GM21619 (cell line): Measurements from ENCODE around the gene DLGAP1.
"Not testable (repeated sequence)": the region's sequence is repeated elsewhere in the genome, so short reads cannot be mapped to it uniquely, and the experiment has no call there.

Experiments
- ATAC-seq: cut with Tn5 transposase; IDR thresholded peaks from one replicate; pipeline ENCODE4 v1.9.1; 2021; ENCODE audit not compliant: unreplicated experiment

The DLGAP1 gene

DNA sequence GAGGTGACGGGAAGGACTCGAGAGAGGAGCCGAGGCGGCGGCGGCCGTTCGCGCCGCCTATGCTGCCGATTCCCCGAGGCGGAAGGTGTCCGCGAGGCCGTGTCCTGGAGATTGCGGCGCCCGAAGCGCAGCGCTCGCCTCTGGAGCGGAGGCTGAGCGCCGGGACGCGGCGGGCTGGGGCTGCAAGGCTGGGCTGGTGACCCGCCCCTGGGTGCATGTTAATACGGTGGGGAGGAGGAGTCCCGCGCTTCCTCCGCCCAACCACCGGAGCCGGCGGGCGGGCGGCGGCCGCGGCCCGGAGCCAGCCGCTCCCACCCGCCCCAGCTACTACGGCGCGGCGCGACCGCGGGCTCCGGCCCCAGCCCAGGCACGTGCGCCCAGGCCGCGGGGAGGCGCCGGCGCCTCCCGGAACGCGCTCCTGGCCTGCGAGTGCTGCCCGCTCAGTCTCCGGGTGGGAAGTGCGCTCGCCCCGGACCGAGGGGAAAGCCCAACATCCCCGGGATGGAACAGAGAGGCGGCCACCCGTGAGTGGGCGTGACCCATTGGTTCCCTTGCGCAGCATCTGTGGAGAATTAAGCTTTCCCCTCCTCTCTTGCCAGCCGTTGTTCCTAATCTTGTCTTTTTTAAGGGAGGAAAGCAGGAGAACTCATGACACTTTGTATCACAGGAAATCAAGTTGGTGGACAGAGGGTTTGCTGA is at the start of gene DLGAP1:
TSS of gene DLGAP1 (minus strand) at position 195 of the 699 bp plus-strand sequence.
- ATAC-seq = peak; percentile 71

DNA sequence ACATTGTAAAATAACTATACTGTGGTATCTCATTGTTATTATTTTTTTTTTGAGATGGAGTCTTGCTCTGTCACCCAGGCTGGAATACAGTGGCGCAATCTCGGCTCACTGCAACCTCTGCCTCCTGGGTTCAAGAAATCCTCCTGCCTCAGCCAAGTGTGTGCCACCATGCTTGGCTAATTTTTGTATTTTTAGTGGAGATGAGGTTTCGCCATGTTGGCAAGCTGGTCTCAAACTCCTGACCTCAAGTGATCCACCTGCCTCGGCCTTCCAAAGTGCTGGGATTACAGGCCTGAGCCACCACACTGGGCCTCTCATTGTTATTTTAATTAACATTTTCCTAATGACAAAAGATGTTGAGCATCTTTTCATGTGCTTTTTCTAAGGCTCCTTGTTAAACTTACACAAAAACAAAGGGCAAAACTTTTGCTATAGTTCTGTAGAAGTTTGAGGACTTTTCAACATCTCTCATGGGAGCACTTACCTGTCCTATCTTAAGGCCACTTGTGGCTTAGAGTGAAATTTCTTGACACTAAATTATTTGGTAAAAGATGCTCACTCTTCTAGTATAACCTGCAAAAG is 39.7 kb upstream of the DLGAP1 start:
- ATAC-seq = not testable (repeated sequence)

DNA sequence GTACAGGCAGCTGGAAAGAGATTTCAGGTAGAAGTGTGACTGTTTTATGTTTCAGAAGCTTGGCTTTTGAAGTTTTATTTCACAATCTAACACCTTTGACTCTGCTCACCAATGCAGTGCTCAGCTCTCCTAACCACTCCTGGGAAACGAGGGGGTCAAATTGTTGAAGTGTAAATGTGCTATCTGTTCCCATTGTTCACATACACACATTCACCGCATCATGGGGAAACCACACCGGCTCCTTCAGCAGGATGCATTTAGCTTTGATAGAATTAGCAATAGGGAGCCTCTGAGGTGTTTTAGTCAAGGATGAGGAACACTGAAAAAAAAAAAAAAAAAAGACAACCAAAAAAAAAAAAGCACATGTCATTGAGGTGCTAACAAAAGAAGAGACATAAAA is 13.4 kb upstream of the DLGAP1 start:
- ATAC-seq = no peak

DNA sequence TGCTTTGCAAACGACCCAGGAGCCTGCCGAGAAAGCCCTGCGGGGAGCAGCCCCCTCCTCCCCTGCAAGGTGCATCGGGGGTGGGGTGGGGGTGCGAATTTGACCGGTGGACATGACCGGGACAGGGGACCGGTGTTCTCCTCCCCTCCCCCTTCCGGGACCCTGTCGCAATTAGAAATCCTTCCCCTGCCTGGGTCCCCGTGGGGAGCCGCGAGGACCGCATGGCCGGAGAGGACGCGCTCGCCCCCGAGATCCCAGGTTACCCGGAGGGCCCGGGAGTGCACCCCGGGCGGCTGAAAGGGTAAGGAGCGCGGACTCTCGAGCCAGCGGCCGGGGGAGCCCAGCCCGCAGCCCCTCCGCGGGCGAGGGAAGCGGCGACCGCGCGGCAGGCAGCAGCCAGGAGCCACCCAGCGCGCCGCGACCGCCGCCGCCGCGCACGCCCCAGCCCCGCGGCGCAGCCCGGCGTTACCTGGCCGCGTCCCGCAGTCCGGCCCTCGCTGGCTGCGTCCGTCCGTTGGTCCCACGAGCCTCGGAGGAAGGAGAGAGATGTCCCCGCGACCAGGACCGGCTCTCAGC is 482 bp downstream of the DLGAP1 start:
- peak; percentile 24 for ATAC-seq

DNA sequence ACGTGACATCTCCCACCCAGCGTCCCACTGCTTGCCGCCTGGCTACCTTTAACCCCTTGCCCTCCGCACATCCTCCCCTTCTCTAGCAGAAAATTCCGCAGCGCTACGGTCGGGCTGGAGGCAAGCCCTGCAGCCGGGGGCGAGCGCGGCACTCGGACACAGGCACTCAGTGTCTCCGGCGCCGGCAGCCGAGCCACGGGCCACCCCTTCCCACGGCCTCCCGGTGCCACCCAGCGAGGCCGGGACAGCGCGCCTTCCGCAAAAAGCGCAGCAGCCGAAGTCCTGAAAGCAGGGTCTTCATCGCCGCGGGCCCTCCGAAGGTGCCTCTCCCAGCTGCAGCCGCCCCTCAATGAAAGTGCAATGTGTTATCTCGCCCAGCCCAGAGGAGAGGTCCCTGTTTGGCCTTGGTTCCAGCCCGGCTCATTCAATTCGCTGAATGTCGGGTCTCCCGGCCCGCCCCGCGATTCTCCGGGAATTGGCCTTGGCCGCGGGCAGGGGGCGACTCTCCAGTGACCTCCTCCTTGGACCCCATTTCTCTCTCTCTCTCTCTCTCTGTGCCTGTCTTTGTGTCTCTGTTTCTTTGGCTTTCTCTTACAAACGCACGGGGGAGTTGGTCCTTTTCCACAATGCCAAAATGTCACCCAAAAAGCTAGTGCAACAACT is 1.1 kb downstream of the DLGAP1 start:
- no peak for ATAC-seq

DNA sequence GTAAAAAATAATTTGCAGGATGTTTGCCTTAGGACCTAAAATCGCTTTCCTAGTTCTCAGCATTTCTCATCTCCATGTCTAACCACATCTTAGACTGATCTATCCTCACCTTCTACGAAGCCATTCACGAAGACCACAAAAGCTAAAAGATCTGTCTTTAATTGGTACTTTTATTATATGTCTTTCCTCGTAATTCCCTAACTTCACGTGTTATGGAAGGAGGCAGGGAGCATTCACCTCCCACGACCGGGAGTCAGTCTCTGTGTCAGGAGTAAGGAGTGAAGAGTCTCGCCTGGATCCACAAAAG is 1.6 kb downstream of the DLGAP1 start:
- ATAC-seq = no peak

DNA sequence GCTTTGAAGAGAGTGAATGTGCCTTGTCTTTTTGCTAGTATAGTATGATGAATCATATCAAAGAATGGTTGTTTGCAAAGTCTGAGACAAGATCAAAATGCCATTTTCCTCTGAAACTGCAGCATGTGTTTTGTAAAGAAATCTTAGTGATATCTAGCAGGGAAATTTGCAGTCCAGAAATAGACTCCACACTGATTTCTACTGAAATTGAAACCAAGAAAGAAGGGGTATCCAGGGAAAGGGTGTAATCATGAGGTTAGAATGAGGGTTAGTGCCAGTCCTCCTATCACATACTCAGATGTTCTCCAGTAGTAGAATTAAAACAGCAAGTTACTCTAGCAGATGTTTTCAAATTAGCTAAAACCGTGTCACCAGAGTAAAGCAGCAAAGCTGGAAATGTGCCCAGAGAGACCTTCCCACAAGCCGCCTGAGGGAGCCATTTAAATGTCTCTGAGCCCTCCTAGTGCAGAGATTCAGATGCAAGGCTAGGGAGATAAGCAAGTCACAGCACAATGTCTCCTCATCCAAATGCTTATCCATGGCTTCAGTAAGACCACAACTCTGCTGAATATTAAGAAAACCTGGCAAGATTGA is 4.9 kb downstream of the DLGAP1 start:
- ATAC-seq = no peak

DNA sequence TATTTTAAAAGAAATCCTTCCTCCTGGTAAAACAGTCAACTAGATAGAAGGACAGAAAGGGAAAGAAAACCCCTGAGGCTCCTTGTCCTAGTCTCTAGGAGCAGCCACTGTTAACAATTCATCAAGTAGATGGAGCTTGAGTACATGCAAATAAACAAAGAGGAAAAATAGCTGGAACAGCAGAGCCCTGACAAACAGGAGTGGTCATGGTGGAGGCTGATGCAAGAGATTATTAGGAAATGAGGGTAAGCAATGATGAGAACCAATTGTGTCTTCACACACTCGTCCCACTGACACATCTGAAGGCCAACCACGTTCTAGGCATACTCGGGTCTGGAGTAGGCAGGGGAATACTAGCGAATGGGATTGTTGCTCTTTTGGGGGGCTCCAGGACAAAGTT is 9.2 kb downstream of the DLGAP1 start:
- no peak for ATAC-seq

DNA sequence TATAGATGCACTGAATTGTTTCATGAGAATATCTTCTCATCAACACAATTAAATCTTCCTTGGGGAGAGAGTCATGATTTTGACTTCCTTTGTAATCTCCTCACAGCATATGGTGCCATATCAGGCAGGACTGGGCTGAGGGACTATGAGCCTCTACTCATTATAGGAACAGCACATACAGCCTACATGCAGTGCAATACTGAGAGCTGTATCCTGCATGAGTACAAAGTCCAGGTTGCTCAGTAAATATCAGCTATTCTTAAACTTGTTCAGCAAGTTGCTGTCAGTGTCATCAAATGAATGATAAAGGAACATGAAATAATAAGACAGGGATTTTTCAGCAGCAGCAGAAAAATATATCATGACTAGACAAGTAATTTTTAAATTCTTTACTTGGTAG is 10.8 kb downstream of the DLGAP1 start:
- ATAC-seq = no peak

DNA sequence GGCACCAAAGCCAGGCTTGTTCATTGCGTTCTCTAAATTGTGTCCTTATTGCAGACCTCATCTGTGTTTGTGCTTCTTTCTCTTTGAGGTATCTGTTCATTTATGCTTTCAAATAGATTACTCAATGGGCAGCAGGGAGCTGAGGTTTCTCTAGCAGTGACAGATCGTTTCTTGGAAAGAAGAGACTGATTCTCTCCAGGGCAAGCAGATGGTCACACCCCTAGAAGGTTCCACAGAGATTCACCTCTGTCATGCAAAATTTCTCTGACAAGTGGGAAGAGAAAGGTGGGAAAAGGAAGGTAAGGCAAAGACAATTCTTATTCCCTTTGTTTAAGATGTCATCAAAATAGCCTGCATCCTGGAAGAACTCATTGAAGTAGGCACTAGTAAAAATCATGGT is 14.0 kb downstream of the DLGAP1 start:
- no peak for ATAC-seq

DNA sequence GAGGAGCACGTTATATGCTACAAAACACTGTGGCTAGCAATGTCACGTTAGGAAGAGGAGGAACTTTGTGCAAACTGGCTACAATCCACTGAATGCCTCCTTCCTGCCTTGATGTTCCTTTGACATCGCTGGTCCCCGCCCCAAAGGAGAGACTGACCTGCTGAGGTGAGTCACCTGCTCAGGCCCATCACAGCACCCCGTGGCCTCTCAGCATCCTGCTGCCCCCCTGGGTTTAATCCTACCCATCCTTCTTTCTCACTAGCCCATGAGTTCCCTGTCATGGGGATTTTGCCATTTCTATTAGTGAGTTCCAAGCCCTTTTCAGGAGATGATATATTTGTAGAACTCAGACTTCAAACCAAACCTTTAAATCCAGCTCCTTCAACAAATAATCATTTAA is 16.2 kb downstream of the DLGAP1 start:
- ATAC-seq = no peak

DNA sequence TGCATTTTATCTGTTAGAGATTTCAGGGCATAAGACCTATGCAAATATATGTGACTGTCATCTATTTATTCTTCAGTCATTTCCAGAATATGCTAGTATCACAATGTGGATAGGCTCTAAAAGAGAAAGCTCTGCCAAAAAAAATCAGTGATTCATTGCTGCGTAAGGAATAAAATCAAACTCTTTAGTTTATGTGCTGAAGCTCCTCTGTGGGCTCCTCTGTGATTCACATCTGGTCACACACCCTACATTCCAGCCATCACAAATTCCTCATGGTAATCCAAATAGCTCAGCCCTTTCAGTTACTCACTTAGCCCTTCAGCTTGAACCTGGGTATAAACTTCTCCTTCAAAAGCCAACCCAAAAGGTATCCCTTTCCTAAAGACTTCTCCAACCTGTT is 21.4 kb downstream of the DLGAP1 start:
- ATAC-seq = no peak

DNA sequence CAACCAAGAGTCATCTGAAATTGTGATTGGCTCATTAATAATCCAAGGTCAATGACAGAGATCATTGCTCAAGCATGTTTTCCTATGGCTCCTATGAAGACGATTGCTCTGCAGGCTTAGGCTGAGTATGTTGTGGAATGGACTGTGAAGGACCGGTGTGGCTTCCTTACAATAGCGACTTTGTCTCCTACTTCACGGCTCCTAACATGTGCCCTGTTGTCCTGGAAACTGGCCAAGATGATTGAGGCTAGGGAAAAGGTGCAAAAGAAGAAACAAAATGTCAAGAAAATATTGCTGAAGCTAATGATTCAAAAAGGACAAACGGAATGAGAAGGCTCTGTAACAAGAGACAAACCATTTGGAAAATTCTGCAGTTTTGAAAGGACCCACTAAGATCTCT is 24.3 kb downstream of the DLGAP1 start:
- ATAC-seq = no peak

DNA sequence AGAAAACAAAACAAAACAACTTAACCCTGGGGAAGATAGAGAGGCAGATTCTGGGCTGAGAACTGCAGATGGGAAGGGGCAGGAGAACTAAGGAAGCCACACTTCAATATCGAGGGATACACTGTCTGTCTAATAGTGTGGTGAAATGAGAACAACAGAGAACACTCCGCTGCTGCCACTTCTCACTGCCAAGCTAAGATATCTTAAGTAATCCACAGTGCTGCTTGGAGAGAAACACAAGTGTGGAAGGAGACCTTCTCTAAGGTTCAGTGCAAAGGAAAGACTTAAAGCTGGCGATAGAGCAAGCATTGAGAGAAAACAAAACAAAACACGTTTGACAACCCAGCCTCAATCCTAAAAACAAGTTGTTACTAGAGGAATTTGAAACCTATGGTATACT is 37.4 kb downstream of the DLGAP1 start:
- ATAC-seq = no peak

DNA sequence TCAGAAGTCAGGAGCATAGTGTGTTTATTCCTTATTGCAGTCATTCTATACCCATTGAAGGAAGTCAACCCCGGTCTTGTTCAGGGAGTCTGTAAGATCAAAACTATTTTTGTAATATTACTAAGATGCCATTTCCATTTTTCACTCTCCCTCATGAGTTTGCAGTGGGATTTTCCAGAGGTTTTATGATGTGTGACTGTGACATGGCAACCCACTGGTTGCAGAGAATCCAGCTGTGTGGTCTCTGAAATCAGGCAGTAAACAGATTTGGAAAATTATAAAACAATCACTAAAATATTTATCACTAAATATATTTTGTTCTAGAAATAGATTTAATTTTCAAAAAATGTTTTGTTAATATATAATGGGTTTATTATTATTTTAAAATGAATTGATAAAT is 38.1 kb downstream of the DLGAP1 start:
- no peak for ATAC-seq

DNA sequence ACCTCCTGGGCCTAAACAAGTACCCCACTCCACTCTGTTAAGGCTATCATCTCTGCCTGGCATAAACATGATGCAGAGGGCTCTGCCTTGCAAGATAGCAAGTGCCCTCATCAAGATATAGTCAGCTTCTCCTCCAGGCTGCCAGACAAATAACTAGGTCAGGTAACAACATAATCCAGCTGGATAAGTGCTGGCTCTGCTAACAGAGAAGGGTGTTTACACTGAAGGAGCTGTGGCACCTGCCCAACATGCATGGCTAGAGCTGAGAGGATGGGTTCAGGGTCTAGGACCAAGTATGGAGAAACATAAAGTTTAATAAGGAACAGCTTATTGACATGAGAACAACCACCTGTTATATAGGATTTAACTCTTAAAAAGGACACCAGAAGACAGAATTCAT is 42.8 kb downstream of the DLGAP1 start:
- no peak for ATAC-seq

DNA sequence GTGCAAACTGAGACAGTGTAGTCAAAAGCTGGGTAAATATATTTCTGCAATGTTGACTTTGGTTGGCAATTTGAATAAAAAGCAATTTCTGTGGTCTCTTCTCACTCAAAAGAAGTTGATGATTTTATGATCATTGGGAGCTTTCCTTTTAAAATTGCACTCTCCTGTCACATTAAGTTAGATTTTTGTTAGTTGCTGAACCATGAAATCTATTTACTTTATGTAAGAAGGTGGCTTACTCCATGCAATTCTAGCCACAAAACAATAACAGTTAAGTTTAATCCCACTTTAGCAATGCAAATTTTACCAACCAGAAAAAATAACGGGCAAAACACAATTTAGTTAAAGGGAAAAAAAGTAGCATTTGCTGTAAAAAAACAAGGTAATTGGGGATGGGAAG is 48.3 kb downstream of the DLGAP1 start:
- no peak for ATAC-seq

DNA sequence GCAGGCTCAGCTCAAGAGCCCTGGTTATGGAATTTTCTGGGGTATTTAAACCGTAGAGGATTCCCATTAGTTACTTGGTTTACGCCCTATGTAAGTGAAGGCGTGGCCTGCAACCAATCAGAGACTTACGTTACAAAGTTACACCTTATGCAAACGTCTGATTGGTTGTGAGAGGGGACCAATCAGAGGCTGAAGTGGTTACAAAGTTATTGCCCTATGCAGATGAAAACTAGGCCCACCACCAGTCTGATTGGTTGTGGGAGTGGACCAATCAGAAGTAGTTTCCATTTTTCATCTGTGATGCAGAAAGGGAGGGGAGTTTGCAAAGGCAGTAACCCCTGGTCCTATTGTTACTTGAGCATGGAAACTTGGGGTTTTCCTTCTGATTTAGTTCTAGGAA is 49.1 kb downstream of the DLGAP1 start:
- no peak for ATAC-seq

DNA sequence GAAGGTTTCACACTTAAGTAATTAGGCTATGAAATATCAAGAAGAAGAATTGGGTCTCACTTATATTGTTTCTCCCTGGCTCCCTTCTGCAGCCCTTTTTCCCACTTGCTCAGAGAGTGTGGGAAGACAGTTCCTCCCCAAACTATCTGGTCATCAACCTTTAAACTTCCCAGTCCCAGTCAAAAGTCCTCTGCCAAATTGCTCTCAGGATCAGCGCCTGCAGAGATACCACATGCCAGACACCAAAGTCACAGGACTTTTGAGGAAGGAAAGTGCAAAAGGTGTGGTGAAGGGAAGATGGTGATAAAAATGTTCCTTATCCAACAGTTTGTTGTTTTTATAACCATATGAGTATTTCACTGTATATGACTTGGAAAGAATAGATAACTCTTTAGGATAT is 51.3 kb downstream of the DLGAP1 start:
- ATAC-seq = no peak

DNA sequence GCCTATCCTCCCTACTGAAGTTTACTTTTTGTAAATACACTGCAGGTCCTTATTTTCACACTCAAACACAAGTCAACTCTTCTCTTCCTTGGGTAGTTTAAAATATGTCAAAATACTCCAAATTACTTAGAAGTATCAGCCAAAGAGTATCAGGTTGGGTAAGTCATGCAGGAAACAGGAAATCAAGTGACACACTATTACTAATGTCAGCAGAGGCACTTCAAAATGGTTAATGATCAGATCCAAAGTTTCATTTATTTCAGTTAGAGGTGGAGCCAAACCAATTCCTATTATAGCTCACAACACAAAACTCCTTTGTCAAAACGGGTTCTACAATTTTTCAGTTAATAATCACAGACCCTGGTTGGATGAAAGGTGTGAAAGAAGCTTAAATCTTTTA is 54.2 kb downstream of the DLGAP1 start:
- no peak for ATAC-seq

DNA sequence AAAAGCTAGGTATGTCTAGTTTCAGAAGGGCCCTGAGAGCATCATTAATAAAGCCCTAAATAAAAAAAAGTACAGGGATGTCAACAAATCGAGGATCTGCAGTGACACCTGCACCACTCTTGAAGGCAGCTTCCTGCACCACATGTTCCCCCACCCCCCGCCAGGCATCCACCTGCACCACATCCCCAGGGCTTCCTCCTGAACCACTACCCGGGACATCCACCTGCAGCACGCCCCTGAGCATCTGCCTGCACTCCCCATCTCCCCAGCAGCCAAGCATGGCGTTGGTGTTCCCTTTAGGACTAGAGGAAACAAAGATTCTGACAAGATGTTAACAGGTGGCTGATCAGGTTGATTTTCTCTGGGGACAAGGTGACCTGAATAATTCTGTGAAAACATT is 55.2 kb downstream of the DLGAP1 start:
- ATAC-seq = no peak

DNA sequence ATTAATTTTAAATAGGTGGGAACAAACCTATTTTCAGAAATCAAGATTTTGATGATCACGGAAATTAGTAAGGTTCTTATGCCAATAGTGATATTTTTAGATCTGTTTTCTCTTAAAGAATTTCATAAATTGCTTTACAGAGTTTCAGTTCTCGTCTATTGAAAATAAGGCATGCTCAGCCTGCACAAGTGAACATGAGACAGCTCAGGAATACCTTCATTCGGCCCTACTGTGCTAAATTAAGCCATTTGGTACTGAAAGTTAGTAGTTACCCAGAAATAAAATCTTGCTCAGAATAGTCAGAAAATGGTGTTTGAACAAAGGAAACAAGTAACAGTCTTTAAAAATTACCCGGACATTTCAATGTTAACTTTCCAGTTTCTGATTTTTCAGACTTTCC is 60.4 kb downstream of the DLGAP1 start:
- no peak for ATAC-seq
